ENCODE results near the gene COLEC12. TPM values are rescaled to one million over a fixed set of nuclear protein-coding genes. Genes with fewer than 3 reads are reported as not detected.

Gene COLEC12
- total RNA-seq, result 15.4 TPM

GRCh38 chr18:500632-501405 lies at the start of gene COLEC12:
Gene COLEC12, minus strand, starts transcription at chr18:500701. Its CDS starts 187 bp downstream, at chr18:500514.
- no peak for DNase-seq

- no peak for DNase-seq
Measured at GRCh38 chr18:549967-550366, 49.5 kb upstream of the COLEC12 start.

- DNase-seq, result no peak
Measured at GRCh38 chr18:543447-544078, 43.1 kb upstream of the COLEC12 start.

GRCh38 chr18:533995-534601 lies 33.6 kb upstream of the COLEC12 start:
- no peak for DNase-seq

- DNase-seq, result no peak
Measured at GRCh38 chr18:532632-533031, 32.1 kb upstream of the COLEC12 start.

GRCh38 chr18:532018-532417 lies 31.5 kb upstream of the COLEC12 start:
- no peak for DNase-seq

GRCh38 chr18:527146-527545 lies 26.6 kb upstream of the COLEC12 start:
- DNase-seq, result no peak

- no peak for DNase-seq
Measured at GRCh38 chr18:526681-527080, 26.2 kb upstream of the COLEC12 start.

- no peak for DNase-seq
Measured at GRCh38 chr18:525036-525797, 24.7 kb upstream of the COLEC12 start.

- DNase-seq, result no peak
Measured at GRCh38 chr18:524466-524865, 24.0 kb upstream of the COLEC12 start.

GRCh38 chr18:523561-523960 lies 23.1 kb upstream of the COLEC12 start:
- no peak for DNase-seq

- no peak for DNase-seq
Measured at GRCh38 chr18:519019-519879, 18.7 kb upstream of the COLEC12 start.

GRCh38 chr18:518081-518480 lies 17.6 kb upstream of the COLEC12 start:
- DNase-seq, result no peak

- DNase-seq, result no peak
Measured at GRCh38 chr18:515838-516237, 15.3 kb upstream of the COLEC12 start.

- DNase-seq, result no peak
Measured at GRCh38 chr18:515156-515815, 14.8 kb upstream of the COLEC12 start.

- no peak for DNase-seq
Measured at GRCh38 chr18:513826-514530, 13.5 kb upstream of the COLEC12 start.

- DNase-seq, result no peak
Measured at GRCh38 chr18:512957-513356, 12.5 kb upstream of the COLEC12 start.

- no peak for DNase-seq
Measured at GRCh38 chr18:508835-509234, 8.3 kb upstream of the COLEC12 start.

- DNase-seq, result no peak
Measured at GRCh38 chr18:507636-508035, 7.1 kb upstream of the COLEC12 start.

GRCh38 chr18:506801-507200 lies 6.3 kb upstream of the COLEC12 start:
- DNase-seq, result no peak

GRCh38 chr18:506264-506663 lies 5.8 kb upstream of the COLEC12 start:
- DNase-seq, result no peak
